Stomach (tissue), 4 donors: ENCODE measurements around the gene SLC2A10.
A peak's percentile ranks its signal among the peaks of the same experiment; 100 is the strongest.

Source experiments
- EP300 ChIP-seq: sonication (generic); formaldehyde crosslinking; IDR thresholded peaks from one replicate; pipeline ENCODE4 v1.6.1; 2017; ENCODE audit warnings: antibody characterized with exemption
- POLR2A ChIP-seq, 4 donors: fragments of 450-650 bp; IDR thresholded peaks; one replicate each; pipeline ENCODE4 v1.6.1; 2016; ENCODE audit warnings: antibody characterized with exemption in 4 of 4, control low read depth in 2 of 4, mild to moderate bottlenecking in 1 of 4, moderate library complexity in 1 of 4
- POLR2AphosphoS5 ChIP-seq, 3 donors: sonication (generic); formaldehyde crosslinking; IDR thresholded peaks; one replicate each; pipeline ENCODE4 v1.6.1; 2016; ENCODE audit warnings: antibody characterized with exemption in 3 of 3
- TF ChIP-seq, protein P1 (sequence below), 7 experiments: fragments of 450-650 bp in 4 of 7; fragments of 200-600 bp in 3 of 7; sonication (generic) in 3 of 7; IDR thresholded peaks; one replicate each; pipeline ENCODE4 v1.5.1; 2016 to 2019; ENCODE audit warnings: antibody characterized with exemption in 7 of 7, control low read depth in 2 of 7, mild to moderate bottlenecking in 1 of 7

GRCh38 chr20:46715292-46715756 lies 5.9 kb downstream of the SLC2A10 start:
- TF ChIP-seq, protein P1, sequence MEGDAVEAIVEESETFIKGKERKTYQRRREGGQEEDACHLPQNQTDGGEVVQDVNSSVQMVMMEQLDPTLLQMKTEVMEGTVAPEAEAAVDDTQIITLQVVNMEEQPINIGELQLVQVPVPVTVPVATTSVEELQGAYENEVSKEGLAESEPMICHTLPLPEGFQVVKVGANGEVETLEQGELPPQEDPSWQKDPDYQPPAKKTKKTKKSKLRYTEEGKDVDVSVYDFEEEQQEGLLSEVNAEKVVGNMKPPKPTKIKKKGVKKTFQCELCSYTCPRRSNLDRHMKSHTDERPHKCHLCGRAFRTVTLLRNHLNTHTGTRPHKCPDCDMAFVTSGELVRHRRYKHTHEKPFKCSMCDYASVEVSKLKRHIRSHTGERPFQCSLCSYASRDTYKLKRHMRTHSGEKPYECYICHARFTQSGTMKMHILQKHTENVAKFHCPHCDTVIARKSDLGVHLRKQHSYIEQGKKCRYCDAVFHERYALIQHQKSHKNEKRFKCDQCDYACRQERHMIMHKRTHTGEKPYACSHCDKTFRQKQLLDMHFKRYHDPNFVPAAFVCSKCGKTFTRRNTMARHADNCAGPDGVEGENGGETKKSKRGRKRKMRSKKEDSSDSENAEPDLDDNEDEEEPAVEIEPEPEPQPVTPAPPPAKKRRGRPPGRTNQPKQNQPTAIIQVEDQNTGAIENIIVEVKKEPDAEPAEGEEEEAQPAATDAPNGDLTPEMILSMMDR (IDR thresholded peaks at IDR 0.05) = peak in 2 of 7 experiments; percentile 9 to 14
- no peak for TF ChIP-seq POLR2A (IDR thresholded peaks at IDR 0.05)
- TF ChIP-seq POLR2AphosphoS5 (IDR thresholded peaks at IDR 0.05) = peak; percentile 26 to 70 (median 57)
- no peak for TF ChIP-seq EP300
